Pulmonary artery endothelial cell (primary cell): ENCODE results near the gene TAOK3. TPM values are rescaled to one million over a fixed set of nuclear protein-coding genes. Genes with fewer than 3 reads are reported as not detected.
"Not testable (repeated sequence)": the region's sequence is repeated elsewhere in the genome, so short reads cannot be mapped to it uniquely, and the experiment has no call there.

Source experiments
- DNase-seq: peaks from one replicate; pipeline ENCODE4 v3.0.0-alpha.2; 2011; ENCODE audit warnings: low read depth, low spot score
- total RNA-seq: library from RNA; depleted of rRNA; stranded (reverse); fragments of >200 nt; gene quantifications from 2 replicates; pipeline ENCODE4 v1.2.3, GENCODE V29; 2014

TAOK3 gene
- total RNA-seq, 1 donor from 2014 or later: 31.4 TPM

DNA sequence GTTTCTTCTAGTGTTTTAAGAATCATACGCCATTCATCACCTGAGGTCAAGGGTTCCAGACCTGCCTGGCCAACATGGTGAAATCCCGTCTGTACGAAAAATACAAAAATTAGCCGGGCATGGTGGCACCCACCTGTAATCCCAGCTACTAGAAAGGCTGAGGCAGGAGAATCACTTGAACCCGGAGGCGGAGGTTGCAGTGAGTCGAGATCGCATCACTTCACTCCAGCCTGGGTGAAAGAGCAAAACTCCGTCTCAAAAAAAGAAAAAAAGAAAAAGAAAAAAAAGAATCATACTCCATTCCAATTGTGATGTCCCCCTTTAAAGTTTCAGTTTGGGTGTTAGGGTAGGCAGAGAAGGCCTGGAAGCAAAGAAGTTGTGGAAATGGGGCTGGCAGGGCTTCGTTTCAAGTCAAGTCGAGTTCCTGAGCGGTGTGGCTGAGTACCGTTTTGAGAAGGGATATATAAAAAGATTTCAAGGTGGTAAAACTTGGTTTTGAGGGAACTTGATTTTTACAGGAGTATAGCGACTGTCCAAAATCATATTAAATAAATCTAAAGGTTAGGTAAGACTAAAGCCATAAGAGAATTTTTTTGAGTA, 1.5 kb upstream of the TAOK3 start:
- DNase-seq: no peak

DNA sequence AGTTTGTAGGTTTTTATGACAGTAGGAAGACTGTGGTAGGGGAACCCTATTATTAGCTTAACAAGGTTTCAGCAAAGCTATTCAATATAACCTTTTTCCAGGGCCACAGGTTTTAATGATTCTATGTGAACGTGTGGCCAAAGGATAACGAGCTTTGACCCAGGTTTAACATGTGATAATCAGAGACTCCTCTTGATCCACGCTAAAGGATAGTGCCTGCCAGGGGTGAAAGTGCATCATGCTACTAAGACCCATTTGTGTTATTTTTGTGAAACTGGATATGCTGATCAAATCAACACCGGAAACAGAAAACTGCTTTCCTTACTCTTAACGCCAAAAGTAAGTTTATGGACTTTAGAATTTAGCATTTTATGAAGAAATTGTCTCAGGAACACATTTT, 909 bp upstream of the TAOK3 start:
- DNase-seq: no peak

DNA sequence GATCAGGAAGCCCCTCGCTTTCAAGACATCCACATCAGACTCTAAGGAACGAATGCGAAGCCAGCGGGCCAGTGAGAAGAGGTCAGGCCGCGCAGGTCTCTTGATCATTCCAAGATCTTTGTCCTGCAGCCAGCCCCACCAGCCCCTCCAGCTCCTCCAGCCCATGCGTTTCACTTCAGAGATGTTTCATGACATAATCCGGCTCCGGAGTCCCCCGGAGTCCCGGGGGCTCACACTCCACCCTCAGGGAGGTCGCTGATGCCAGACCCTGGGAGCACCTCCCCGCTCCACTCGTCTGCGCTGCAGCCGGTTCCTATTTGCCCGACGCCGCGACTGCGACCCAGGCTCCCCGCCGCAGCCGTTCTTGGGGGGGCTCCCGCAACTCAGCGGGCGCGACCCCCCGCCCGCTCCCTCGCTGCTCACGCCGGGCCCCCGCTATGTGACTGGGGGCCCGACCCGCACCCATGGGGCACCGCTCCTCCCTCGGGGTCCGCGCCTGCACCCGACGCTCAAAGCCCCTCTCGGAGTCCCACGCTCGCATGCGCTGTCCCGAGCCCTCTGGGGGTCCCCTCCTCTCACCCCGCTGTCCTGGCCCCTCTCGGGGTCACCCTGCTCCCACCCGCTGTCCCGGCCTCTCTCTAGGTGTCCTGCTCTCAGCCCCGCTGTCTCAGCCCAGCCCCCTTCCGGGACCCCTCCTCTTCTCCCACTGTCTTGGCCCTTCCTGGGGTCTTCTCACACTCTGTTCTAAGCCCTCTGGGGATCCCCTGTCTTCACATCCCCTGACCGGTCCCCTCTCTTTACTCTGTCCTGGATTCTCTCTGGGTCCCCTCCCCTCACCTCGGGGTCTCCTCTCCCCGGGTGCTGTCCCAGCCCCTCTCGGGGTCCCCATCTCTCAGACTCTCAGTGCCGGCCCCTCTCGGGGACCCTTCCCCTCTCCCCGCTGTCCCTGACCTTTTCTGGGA, 1.1 kb downstream of the TAOK3 start:
- no peak for DNase-seq

DNA sequence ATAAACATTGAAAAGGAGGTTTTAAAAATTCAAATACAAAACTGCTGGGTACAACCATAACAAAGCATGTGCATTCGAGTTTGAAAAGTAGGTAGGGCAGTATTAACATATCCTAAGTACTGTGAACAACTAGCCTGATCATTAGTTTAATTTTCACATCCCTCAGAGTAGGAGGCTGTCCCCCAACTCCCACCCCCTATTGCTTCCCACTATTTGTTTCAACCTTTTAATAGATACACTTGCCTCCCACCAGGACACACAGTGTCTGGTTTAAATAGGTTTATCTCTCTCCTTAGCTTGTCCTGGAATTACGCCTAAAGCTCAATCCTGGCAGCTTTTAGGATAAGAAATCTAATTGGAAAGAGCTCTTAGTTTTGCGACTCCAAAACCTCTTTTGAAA, 2.1 kb downstream of the TAOK3 start:
- DNase-seq: no peak

DNA sequence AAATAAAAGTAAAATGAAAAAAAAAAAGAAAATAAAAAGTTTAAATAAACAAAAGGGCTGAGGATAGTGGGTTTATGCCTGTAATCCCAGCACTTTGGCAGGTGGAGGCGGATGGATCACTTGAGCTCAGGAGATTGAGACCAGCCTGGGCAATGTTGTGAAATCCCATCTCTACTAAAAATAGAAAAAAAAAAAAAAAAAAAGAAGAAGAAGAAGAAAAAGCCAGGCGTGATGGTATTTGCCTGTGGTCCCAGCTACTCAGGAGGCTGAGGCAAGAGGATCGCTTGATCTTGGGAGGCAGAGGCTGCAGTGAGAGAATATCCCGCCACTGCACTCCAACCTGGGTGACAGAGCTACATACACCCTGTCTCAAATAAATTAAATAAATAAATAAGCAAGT, 3.9 kb downstream of the TAOK3 start:
- no peak for DNase-seq

DNA sequence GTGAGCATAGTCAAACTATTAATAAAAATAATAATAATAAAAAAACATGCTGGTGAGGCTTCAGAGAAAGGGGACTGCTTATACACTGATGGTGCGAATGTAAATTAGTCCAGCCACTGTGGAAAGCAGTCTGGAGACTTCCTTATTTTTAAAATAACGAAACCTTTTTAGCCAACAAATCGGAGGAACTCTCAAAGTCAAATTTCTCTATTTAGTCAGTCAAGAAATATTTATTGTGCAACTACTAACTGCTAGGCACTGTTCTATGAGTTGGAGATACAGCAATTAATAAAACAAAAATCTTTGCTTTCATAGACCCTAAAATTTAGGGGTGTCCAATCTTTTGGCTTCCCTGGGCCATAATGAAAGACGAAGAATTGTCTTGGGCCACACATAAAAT, 10.8 kb downstream of the TAOK3 start:
- DNase-seq: no peak

GRCh38 chr12:118361092-118361404, 11.7 kb downstream of the TAOK3 start:
- DNase-seq: no peak

DNA sequence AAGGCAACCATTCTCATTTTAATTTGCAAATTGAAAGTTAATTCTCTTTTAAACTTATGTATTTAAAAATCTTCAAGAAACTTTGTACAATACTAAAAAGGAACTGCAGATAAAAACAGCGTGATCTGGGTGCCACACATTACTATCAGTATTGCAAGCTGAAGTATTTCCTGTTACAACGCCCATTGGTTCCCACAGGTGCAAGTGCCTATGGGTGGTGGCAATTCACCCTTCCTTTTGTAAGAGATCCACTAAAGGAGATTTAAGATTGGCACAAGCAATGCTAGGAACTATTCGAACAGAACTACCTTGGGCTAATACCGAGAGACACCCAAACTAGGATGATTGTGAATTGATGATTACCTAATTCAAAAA, 13.2 kb downstream of the TAOK3 start:
- DNase-seq: no peak

- no peak for DNase-seq
These were observed 13.8 kb downstream of the TAOK3 start for GRCh38 chr12:118358612-118359540.

- DNase-seq: no peak
These were observed 14.7 kb downstream of the TAOK3 start for GRCh38 chr12:118358008-118358359.

DNA sequence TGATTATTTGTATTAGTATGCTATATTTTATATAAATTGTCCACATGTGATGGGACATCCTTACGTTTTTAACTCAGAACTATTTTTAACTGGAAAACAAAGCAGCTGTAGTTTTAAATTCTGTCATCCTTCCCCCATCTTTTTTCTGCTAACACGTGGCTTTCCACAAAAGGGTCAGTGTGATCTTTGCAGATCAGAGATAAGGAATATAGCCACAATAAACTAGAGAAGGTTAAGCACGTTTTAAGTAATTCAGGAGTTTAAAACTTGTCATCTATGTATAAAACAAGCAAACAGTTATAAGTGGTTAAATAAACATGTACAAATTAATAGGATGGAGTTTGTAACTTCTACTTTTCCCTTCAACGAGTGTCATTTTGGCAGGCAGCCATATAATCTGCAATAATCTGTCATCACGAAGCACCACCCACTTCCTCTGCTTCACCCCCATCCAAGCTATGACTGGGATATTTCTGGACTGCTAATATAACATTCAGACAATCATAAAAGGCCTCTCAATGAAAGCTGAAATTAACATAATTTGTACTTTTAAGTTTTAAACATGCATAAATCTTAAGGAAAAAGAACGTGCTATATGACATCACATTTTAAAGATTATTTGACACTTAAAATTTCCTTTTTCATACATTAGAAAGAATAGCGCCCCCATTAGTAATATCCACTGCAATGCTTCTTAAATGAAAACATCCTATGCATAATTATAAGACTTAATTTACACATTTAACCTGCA, 15.3 kb downstream of the TAOK3 start:
- DNase-seq: no peak

GRCh38 chr12:118356809-118357256, 15.9 kb downstream of the TAOK3 start:
- DNase-seq: no peak

DNA sequence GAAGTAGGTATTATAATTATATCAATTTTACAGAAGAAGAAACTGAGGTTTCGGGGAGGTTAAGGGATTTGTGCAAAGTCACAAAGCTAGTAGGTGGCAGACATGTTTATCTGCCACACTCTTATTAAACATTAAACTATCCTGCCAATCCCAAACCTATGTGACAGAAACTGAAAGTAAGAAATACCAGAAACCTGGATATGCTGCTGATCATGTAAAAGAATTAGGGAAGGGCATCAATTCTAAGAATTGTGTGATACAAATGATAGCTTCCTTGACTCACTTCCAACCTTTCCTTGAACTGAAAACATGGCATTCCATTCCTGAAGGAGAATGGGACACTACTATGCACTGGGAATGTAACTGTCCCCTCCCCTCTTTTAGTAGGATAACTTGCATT, 16.9 kb downstream of the TAOK3 start:
- no peak for DNase-seq

DNA sequence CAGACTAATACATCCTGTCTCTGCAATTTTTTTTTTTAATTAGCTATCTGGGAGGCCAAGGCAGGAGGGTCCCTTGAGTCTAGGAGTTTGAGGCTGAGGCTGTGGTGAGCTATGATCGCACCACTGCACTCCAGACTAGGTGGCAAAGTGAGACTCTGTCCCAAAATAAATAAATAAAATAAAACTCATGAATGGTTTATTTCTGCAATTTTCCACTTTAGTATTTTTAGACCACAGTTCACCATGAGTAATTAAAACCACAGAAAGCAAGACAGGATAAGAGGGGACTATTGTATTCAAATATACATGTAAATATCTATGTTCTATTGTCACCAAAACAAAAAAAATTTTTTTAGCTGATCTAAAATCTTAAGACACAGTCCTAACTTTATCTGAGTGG, 17.8 kb downstream of the TAOK3 start:
- no peak for DNase-seq

DNA sequence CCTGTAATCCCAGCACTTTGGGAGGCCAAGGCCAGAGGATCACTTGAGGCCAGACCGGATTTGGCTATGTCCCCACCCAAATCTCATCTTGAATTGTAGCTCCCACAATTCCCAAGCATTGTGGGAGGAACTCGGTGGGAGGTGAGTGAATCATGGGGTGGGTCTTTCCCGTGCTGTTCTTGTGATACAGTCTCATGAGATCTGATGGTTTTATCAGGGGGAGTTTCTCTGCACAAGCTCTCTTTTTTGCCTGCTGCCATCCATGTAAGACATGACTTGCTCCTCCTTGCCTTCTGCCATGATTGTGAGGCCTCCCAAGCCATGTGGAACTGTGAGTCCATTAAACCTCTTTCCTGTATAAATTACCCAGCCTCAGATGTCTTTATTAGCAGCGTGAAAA, 18.2 kb downstream of the TAOK3 start:
- not testable (repeated sequence) for DNase-seq

DNA sequence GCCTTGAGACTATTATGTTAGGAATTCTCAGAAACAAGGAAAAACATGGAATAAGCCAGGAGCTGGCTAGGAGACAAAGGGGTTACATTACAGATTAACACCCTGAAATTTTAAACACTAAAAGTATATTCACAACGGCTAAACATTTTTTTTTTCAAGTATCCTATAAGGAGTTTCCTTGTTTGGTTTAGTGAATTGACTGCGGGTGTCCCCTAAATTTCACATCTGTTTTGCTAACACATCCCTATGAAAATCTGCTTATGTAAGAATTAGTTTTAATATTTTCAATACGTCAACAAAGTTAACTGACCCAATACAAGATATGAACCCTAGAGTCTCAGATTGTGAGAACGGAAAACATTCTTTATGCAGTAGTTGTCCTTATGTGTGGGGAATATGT, 19.0 kb downstream of the TAOK3 start:
- DNase-seq: no peak

DNA sequence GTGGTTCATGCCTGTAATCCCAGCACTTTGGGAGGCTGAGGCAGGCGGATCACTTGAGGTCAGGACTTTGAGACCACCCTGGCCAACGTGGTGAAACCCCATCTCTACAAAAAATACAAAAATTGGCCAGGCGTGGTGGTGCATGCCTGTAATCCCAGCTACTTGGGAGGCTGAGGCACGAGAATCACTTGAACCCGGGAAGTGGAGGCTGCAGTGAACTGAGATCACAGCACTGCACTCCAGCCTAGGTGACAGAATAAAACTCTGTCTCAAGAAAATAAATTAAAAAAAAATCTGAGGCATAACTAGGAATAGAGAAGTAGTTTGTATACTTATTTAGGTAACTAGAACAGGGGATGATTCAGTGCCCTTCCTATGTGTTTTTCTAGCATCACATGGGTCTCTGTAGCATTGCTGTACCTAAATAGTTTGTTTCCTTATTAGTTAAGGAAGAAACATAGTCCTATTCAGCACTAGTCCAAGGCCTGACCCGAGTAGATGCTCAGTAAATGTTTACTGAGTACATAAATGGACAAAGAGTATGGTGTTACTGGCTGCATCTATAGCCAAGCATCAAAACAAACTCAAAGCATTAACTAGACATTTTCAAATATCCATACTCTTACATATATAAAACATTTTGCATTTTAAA, 21.7 kb downstream of the TAOK3 start:
- no peak for DNase-seq

GRCh38 chr12:118347916-118348315, 24.8 kb downstream of the TAOK3 start:
- no peak for DNase-seq

DNA sequence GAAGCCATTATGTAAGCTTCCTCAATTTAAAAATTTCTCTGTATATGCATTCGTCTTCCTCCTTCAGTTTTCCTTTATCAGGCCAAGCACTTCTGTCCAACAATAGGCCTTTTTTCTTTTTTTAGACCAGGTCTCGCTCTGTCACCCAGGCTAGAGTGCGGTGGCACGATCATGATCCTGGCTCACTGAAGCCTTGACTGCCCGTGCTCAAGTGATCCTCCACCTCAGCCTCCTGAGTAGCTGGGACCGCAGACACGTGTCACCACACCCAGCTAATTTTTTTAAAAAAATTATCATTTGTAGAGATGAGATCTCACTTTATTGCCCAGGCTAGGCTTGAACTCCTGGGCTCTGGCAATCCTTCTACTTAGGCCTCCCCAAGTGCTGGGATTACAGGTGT, 25.8 kb downstream of the TAOK3 start:
- no peak for DNase-seq

DNA sequence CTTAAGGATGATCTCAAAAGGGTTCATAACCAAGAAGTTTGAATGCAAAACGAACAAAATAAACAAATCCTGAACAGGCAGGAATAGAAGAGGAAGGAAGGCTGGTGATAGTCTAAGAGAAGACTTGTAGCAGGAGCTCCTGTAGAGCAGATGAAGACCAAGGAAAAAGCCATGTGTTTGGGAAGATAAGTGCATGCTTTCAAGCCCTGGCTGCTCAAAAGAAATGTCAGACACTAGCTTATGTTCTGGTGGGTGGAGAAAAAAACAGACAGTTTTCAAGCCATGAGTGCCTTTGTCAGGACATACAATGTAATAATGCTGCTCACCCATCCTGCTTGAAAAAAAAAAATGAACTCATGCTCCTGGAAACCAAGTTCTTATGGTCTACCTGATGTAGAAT, 27.4 kb downstream of the TAOK3 start:
- DNase-seq: no peak

- no peak for DNase-seq
These were observed 27.9 kb downstream of the TAOK3 start for GRCh38 chr12:118344829-118345228.
